PC-3 (cell line): ENCODE data around the gene KRTAP12-2.

Experiments used
- CTCF ChIP-seq: fragments of 300-600 bp; sonication (generic); conservative IDR thresholded peaks from 2 replicates; pipeline ENCODE4 v1.5.1; 2017; ENCODE audit warnings: antibody characterized with exemption, low read depth, mild to moderate bottlenecking, low read length
- EZH2 ChIP-seq: fragments of 300-600 bp; sonication (generic); IDR thresholded peaks from one replicate; pipeline ENCODE4 v1.6.1; 2017; ENCODE audit warnings: antibody characterized with exemption, mild to moderate bottlenecking, low read length; ENCODE audit not compliant: unreplicated experiment

GRCh38 chr21:44658541-44658910 lies 8.2 kb downstream of the KRTAP12-2 start:
- TF ChIP-seq CTCF (no peak), EZH2 (no peak)
